Left ventricle myocardium superior (tissue), 1 donor: ENCODE data around the gene PACSIN3. TPM values are rescaled to one million over a fixed set of nuclear protein-coding genes. Genes with fewer than 3 reads are reported as not detected.

Source experiments
- ATAC-seq: fragments of 200-7000 bp; cut with Tn5 transposase; one replicate; pipeline ENCODE4 v1.9.1; 2020; ENCODE audit warnings: mild to moderate bottlenecking, moderate library complexity
- DNase-seq: peaks from one replicate; pipeline ENCODE4 v3.0.0-alpha.2; 2020
- intact Hi-C: fragments of 100-400 bp; cut with micrococcal nuclease; formaldehyde crosslinking; loops from one replicate; pipeline ENCODE4 v1.11.0; 2022
- microRNA-seq: library from miRNA; unstranded; fragments of <30 nt; microRNA quantifications from one replicate; pipeline ENCODE4 v1.2.0, GENCODE V29; 2020; ENCODE audit warnings: borderline number of aligned reads
- total RNA-seq: library from RNA; stranded (reverse); fragmentation: NEBNext Ultra II Directional; extraction: Animal tissue kit (Norgen Biotek cat#: 25700); gene quantifications from one replicate; pipeline ENCODE4 v1.2.1, GENCODE V29; 2021
- donor health status: DM: no; HTN: yes; CAD: no; lungs with severe emphysema.

PACSIN3 gene
- total RNA-seq, 1 donor from 2014 or later = 150 TPM

DNA sequence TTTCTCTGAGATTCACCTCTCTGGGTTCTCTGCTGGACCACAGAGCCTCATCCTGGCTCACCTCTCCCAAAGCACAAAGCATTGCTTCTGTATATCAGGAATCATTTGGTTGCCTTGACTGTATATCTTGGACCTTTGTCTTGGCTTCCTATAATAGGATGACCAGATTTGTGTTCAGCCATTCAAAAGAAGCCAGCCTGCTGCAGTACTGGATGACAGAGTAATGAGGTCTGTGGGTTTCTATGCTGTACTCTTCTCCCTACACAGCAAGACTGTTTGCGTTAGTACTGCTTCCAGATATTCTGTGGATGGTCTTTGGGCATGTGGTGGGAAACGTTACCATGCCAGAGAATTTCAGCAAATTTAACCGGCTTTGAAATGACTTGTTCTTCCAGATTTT, 49.3 kb downstream of the PACSIN3 start:
- no peak for DNase-seq
- no peak for ATAC-seq
- intact Hi-C loops = no loop called here

DNA sequence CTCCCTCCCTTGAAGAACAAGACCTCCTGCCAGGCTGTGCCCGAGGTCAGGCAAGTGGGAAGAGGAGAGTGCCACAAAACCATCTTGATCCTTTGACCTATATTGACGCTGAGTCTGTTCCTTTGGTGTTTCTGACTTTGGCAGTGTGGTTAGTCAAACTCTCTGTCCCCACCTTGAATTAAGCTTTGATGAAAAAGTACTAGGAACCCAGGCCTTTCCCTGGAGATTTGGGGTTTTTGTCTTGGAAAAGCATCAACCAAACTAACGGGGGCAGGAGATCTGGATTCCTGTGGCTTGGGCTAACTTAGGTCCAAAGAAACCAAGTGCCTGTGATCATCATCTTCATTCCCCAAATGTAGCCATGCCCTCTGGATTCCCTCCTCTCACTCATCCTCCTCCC, 49.9 kb downstream of the PACSIN3 start:
- intact Hi-C loops = no loop called here
- no peak for ATAC-seq
- no peak for DNase-seq

GRCh38 chr11:47132981-47133380, 53.3 kb downstream of the PACSIN3 start:
- ATAC-seq (no peak), DNase-seq (no peak)
- intact Hi-C loops = no loop called here

DNA sequence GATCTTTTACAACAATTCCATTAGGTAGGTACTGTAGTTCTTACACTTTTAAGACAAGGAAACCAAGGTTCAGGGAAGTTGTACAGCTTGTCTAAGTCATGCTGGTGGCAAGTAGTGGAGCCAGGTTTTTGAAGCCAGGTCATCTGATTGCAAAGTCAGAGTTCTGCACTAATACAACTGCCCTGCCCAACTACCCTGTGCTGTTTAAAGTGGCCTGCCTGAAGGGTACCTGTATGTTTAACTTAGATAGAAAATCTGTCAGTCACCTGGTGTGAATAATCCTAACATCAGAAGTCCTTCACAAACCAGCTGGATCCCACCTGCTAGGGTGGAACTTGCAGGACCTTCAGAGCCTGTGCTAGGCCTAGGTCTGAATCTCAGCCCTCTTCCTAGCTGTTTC, 53.7 kb downstream of the PACSIN3 start:
- ATAC-seq = no peak
- intact Hi-C loops = no loop called here
- no peak for DNase-seq

- DNase-seq (no peak), ATAC-seq (no peak)
- intact Hi-C loops = no loop called here
Observed at GRCh38 chr11:47131136-47131535, 55.1 kb downstream of the PACSIN3 start.

GRCh38 chr11:47130543-47130942, 55.7 kb downstream of the PACSIN3 start:
- intact Hi-C loops = no loop called here
- DNase-seq (no peak), ATAC-seq (peak; percentile 35)

Small RNA genes within 50 kb of the gene (microRNA-seq; reads per million reads assigned to microRNA genes)
- gene MIR6745 = not detected

Other genes starting within 250 kb of the PACSIN3 start
- 9.6 TPM for gene CSTPP1, start 249.7 kb downstream of the PACSIN3 start, total RNA-seq
- 48.0 TPM for gene ARFGAP2, start 9.6 kb downstream of the PACSIN3 start, total RNA-seq
- gene DDB2, start 28.5 kb upstream of the PACSIN3 start, total RNA-seq = 9.5 TPM
- 20.3 TPM for gene ACP2, start 62.4 kb upstream of the PACSIN3 start, total RNA-seq
- gene NR1H3, start 71.6 kb upstream of the PACSIN3 start, total RNA-seq = 15.6 TPM
- gene MADD, start 83.7 kb upstream of the PACSIN3 start, total RNA-seq = 46.4 TPM
- gene MYBPC3, start 166.3 kb upstream of the PACSIN3 start, total RNA-seq = 2,596 TPM
- 11.2 TPM for gene SPI1, start 192.1 kb upstream of the PACSIN3 start, total RNA-seq
- 39.5 TPM for gene SLC39A13, start 222.2 kb upstream of the PACSIN3 start, total RNA-seq
- 180 TPM for gene PSMC3, start 240.0 kb upstream of the PACSIN3 start, total RNA-seq